SH-SY5Y (cell line): ENCODE data around the gene MOB1A.

Experiments used
- GATA2 ChIP-seq: IDR thresholded peaks from 2 replicates; pipeline ENCODE4 v1.6.1; 2011; ENCODE audit warnings: mild to moderate bottlenecking, low read depth, low read length
- GATA3 ChIP-seq: IDR thresholded peaks from 2 replicates; pipeline ENCODE4 v1.6.1; 2011; ENCODE audit warnings: low read depth, mild to moderate bottlenecking, low read length, moderate library complexity

DNA sequence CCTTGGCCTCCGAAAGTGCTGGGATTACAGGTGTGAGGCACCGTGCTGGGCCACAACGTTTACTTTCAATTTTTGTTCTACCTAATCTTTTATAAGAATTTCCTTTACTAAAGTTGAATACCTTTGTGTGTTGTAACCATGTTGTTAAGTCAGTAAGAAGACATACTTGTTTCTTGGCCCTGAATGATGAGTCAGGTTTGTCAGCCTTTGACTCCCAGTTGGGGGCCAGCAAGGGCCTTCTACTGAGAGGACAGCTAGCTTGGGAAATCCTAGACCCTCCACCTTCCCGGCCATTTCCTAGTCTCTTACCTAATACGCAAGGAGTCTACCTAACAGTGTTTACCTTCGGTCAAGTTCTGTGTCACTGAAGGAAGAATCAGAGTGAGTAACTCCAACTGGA is 42.4 kb upstream of the MOB1A start:
- no peak for TF ChIP-seq GATA3
- no peak for TF ChIP-seq GATA2
